ENCODE results near the gene MAGOHB. TPM values are rescaled to one million over a fixed set of nuclear protein-coding genes. Genes with fewer than 3 reads are reported as not detected.

Gene MAGOHB
- total and polyA plus RNA-seq, 2 of the 4 experiments (the other 2 are of a cell fraction) = 6.3 to 20.3 TPM

GRCh38 chr12:10607885-10608458 lies 5.4 kb downstream of the MAGOHB start:
- CTCF ChIA-PET = interaction anchor here (0.5 to 1.6 kb wide), 3 partner anchors 11 to 125 kb away, joined by 3 to 5 read pairs (median 5); no protein-coding TSS in a partner anchor
- BruUV-seq (replicated peaks) = no TSS peak
- Histone ChIP-seq H3K4ac (ENCODE audit: low read depth, low read length) (no peak overlapping the region), H4K20me1 (ENCODE audit: insufficient read depth, low read length) (no peaks in the 10 kb centered on the region), H3K18ac (ENCODE audit: low read depth, low read length) (no peak overlapping the region), H3K4me1 (ENCODE audit: control insufficient read depth, insufficient read depth, low read length) (peaks cover 5% of the 10 kb centered on the region), H3K79me1 (ENCODE audit: low read depth in 1 of 2, low read length in 2 of 2) (peaks cover 6 to 12% of the 10 kb centered on the region in 2 experiments; a peak in 3 of 4 replicates), H3K14ac (replicated peaks; ENCODE audit: low read depth, low read length) (no peak overlapping the region), H2BK20ac (ENCODE audit: low read depth, low read length) (no peak overlapping the region), H3K36me3 (ENCODE audit: control insufficient read depth, insufficient read depth, low read length) (peaks cover 7% of the 10 kb centered on the region), H3K27ac (ENCODE audit: insufficient read depth, low read length) (no peak overlapping the region), H3K4me2 (ENCODE audit: low read depth, low read length) (no peak overlapping the region), H2BK15ac (ENCODE audit: low read depth, low read length) (no peak overlapping the region), H3K4me3 (ENCODE audit: insufficient read depth, low read depth, low read length) (no peak overlapping the region), H3K9me1 (ENCODE audit: insufficient read depth, low read length) (no peaks in the 10 kb centered on the region), H2BK120ac (ENCODE audit: low read depth, low read length) (no peak overlapping the region), H4K8ac (ENCODE audit: low read depth in 2 of 2, low read length in 2 of 2) (no peak overlapping the region), H2BK5ac (ENCODE audit: low read depth, low read length, poor library complexity, severe bottlenecking) (no peak overlapping the region), H4K91ac (ENCODE audit: insufficient read depth, low read depth, low read length) (no peak overlapping the region), H2AK9ac (replicated peaks; ENCODE audit: low read depth, low read length, poor library complexity) (no peak overlapping the region), H2AFZ (replicated peaks; ENCODE audit: low read length, poor library complexity) (no peak overlapping the region), H4K5ac (ENCODE audit: low read depth, low read length) (no peak overlapping the region), H2AK5ac (ENCODE audit: low read depth, low read length) (no peak overlapping the region), H3K56ac (ENCODE audit: extremely low read depth, insufficient read depth, low read length) (no peak overlapping the region), H3K23ac (ENCODE audit: low read depth, low read length) (no peak overlapping the region), H3K27me3 (ENCODE audit: control insufficient read depth, insufficient read depth, low read length) (no peaks in the 10 kb centered on the region), H3K9ac (ENCODE audit: low read depth, low read length) (no peak overlapping the region), H3K9me3 (ENCODE audit: control insufficient read depth, insufficient read depth, low read length) (no peaks in the 10 kb centered on the region)
- no peak for ATAC-seq (ENCODE audit: low read depth)
- dilution Hi-C loops (cut with HindIII; ENCODE audit: low sequenced_read_pairs, unreplicated experiment) = no loop called here
- POLR2A ChIA-PET (ENCODE audit: unreplicated experiment) = no interaction called here
- intact Hi-C loops (cut with micrococcal nuclease) = loop anchor here (2.0 kb wide), 2 partner anchors 67 to 143 kb away; partner anchors contain the start of gene STYK1
- WGBS, 2 experiments (ENCODE audit: extremely low coverage in 2 of 2, insufficient read length in 1 of 2) = no CpG with 5 or more reads among the region's 3 CpGs
- peak; percentile 15 for DNase-seq
- in situ Hi-C loops (cut with MboI; ENCODE audit: low sequenced_read_pairs) = no loop called here
- TF ChIP-seq RFX5 (IDR thresholded peaks at IDR 0.05; ENCODE audit: low read depth, low read length) = no peak
- TF ChIP-seq POLR2A (IDR thresholded peaks at IDR 0.05; ENCODE audit: low read depth, low read length) = no peak
- no peak for TF ChIP-seq CEBPB (IDR thresholded peaks at IDR 0.05; ENCODE audit: low read depth, low read length)
- TF ChIP-seq MAFK (IDR thresholded peaks at IDR 0.05; ENCODE audit: low read depth, low read length) = no peak
- TF ChIP-seq FOS (IDR thresholded peaks at IDR 0.05; ENCODE audit: low read depth, low read length) = no peak
- no peak for TF ChIP-seq BHLHE40 (IDR thresholded peaks at IDR 0.05; ENCODE audit: low read depth, low read length)
- TF ChIP-seq RAD21 (IDR thresholded peaks at IDR 0.05; ENCODE audit: low read length) = peak; percentile 42
- TF ChIP-seq CTCF (conservative IDR thresholded peaks at IDR 0.05; ENCODE audit: low read depth, low read length) = peak; percentile 37; the same call in 1 of the 2 replicates
- no peak for TF ChIP-seq ELK1 (IDR thresholded peaks at IDR 0.05; ENCODE audit: borderline replicate concordance, low read depth, low read length)
- TF ChIP-seq, protein P1, sequence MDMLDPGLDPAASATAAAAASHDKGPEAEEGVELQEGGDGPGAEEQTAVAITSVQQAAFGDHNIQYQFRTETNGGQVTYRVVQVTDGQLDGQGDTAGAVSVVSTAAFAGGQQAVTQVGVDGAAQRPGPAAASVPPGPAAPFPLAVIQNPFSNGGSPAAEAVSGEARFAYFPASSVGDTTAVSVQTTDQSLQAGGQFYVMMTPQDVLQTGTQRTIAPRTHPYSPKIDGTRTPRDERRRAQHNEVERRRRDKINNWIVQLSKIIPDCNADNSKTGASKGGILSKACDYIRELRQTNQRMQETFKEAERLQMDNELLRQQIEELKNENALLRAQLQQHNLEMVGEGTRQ (IDR thresholded peaks at IDR 0.05; ENCODE audit: low read depth, low read length) = no peak
- TF ChIP-seq SMC3 (IDR thresholded peaks at IDR 0.05; ENCODE audit: low read depth, low read length) = peak; percentile 43; the same call in 1 of the 2 replicates
- no peak for TF ChIP-seq CHD1 (IDR thresholded peaks at IDR 0.05; ENCODE audit: low read depth, low read length)
